GM13977 (cell line): ENCODE measurements around the gene PRDM12.

Experiments used
- DNase-seq: peaks from one replicate; pipeline ENCODE4 v3.0.0; 2012; ENCODE audit warnings: low spot score
- CTCF ChIP-seq: IDR thresholded peaks from 2 replicates; pipeline ENCODE4 v1.5.1; 2012; ENCODE audit warnings: mild to moderate bottlenecking, control low read depth; ENCODE audit not compliant: insufficient read depth; ENCODE audit errors: extremely low read depth, missing control alignments
- in situ Hi-C: fragments of 300-500 bp; cut with MboI; formaldehyde crosslinking; loops from one replicate; pipeline ENCODE4 v1.12.0; 2022; ENCODE audit warnings: low sequenced_read_pairs, low pct_unique_long_range_greater_than_20kb, mixed read lengths, inconsistent platforms; ENCODE audit not compliant: unreplicated experiment

Gene PRDM12

GRCh38 chr9:130642926-130643325, 21.5 kb upstream of the PRDM12 start:
- in situ Hi-C loops, result no loop called here
- no peak for DNase-seq
- TF ChIP-seq CTCF, result no peak

- no peak for TF ChIP-seq CTCF
- no peak for DNase-seq
- in situ Hi-C loops, result no loop called here
These were observed 13.2 kb upstream of the PRDM12 start for GRCh38 chr9:130651221-130651620.

GRCh38 chr9:130651752-130652151, 12.6 kb upstream of the PRDM12 start:
- in situ Hi-C loops, result no loop called here
- no peak for TF ChIP-seq CTCF
- no peak for DNase-seq

GRCh38 chr9:130654879-130655278, 9.5 kb upstream of the PRDM12 start:
- DNase-seq, result no peak
- in situ Hi-C loops, result no loop called here
- TF ChIP-seq CTCF, result no peak

- no peak for DNase-seq
- no peak for TF ChIP-seq CTCF
- in situ Hi-C loops, result no loop called here
These were observed 5.3 kb upstream of the PRDM12 start for GRCh38 chr9:130658893-130659698.

- TF ChIP-seq CTCF, result no peak
- in situ Hi-C loops, result no loop called here
- DNase-seq, result no peak
These were observed 4.6 kb upstream of the PRDM12 start for GRCh38 chr9:130659699-130660248.
